Activated CD4-positive, alpha-beta T cell treated with anti-CD3 and anti-CD28 coated beads, Interleukin-10, Interleukin-2, amounts not matched to agents 100 ng/mL and 50 ng/mL, durations not matched to agents 16 hours and 8 hours (primary cell): ENCODE results near the gene ZNF765.
"Not testable (repeated sequence)": the region's sequence is repeated elsewhere in the genome, so short reads cannot be mapped to it uniquely, and the experiment has no call there.

Experiments
- DNase-seq: peaks from one replicate; pipeline ENCODE4 v3.0.0-alpha.2; 2020

The ZNF765 gene

GRCh38 chr19:53394974-53395839 is at the start of gene ZNF765:
Gene ZNF765 (plus strand): TSS chr19:53395149. CDS start chr19:53398016, 2,867 bp downstream.
- peak; percentile 95 for DNase-seq

GRCh38 chr19:53355739-53356138 is 39.2 kb upstream of the ZNF765 start:
- no peak for DNase-seq

- no peak for DNase-seq
Measured at GRCh38 chr19:53357821-53358581, 36.9 kb upstream of the ZNF765 start.

DNA sequence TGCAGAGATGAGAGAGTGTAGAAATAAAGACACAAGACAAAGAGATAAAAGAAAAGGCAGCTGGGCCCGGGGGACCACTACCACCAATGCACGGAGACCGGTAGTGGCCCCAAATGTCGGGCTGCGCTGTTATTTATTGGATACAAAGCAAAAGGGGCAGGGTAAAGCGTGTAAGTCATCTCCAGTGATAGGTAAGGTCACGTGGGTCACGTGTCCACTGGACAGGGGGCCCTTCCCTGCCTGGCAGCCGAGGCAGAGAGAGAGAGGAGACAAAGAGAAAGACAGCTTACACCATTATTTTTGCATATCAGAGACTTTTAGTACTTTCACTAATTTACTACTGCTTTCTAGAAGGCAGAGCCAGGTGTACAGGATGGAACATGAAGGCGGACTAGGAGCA is 34.9 kb upstream of the ZNF765 start:
- not testable (repeated sequence) for DNase-seq

- peak; percentile 90 for DNase-seq
Measured at GRCh38 chr19:53365134-53365898, 29.6 kb upstream of the ZNF765 start, which contains the start of gene ZNF525. Gene ZNF525 (plus strand): TSS chr19:53365705. CDS start chr19:53372282, 6,577 bp downstream.

GRCh38 chr19:53365899-53366493 is 29.0 kb upstream of the ZNF765 start:
- peak; percentile 27 for DNase-seq

- DNase-seq, result no peak
Measured at GRCh38 chr19:53372196-53372595, 22.8 kb upstream of the ZNF765 start.

DNA sequence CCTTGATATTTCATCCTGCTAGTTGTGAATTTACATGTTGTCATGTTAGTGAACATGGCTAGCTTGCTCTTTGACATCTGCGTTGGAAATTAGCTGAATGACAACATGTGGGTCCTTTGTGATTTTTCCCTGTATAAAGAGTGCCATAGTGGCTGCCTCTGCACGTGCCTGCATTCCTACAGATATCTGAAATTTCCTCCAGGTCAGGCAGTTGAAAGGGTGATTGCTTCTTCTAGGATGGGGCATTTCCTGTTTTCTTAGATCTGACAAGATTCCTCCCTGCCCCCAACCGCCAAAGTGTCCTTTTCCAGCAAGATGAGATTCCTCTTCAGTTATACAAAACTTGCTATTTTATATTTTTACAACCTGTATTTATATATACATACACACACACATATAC is 20.7 kb upstream of the ZNF765 start:
- DNase-seq, result no peak

DNA sequence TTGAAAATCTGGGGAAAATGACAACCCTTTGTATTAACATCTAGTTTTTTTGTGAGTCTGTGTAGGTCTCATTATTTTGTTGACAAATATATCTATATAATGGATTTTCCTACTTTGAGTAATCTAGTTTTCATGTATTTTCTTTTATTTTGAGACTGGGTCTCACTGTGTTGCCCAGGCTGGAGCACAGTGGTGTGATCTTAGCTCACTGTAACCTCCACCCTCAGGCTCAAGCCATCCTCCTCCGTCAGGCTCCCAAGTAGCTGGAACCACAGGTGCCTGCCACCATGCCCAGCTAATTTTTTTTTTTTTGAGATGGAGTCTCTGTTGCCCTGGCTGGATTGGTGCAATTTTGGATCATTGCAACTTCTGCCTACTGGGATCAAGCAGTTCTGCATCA is 20.2 kb upstream of the ZNF765 start:
- no peak for DNase-seq

DNA sequence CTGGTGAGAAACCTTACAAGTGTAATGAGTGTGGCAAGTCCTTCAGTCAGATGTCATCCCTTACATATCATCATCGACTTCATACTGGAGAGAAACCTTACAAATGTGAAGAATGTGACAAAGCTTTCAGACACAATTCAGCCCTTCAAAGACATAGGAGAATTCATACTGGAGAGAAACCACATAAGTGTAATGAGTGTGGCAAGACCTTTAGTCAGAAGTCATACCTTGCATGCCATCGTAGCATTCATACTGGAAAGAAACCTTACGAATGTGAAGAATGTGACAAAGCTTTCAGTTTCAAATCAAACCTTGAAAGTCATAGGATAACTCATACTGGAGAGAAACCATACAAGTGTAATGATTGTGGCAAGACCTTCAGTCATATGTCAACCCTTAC is 13.6 kb upstream of the ZNF765 start:
- DNase-seq, result no peak

- DNase-seq, result no peak
Measured at GRCh38 chr19:53388168-53388567, 6.8 kb upstream of the ZNF765 start.

GRCh38 chr19:53388904-53389303 is 6.0 kb upstream of the ZNF765 start:
- DNase-seq, result no peak

DNA sequence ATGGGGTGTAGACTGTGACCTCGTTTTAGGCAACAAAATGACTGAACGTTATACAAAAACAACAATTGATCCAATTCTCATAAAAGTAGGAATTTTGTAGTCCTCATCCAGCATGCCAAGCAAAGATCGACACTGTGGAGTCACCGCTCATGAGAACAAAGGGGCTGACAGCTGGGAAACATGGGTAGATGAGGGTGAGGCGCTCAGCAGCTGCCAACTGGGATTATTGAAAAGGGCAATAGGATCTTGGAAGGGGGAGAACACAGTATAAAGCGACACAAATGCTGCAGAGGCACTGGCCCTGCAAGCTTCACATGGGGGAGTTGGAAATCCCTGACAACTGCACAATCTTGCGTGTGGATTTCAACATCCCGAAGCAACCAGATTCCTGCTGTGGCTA is 5.4 kb upstream of the ZNF765 start:
- DNase-seq, result no peak

DNA sequence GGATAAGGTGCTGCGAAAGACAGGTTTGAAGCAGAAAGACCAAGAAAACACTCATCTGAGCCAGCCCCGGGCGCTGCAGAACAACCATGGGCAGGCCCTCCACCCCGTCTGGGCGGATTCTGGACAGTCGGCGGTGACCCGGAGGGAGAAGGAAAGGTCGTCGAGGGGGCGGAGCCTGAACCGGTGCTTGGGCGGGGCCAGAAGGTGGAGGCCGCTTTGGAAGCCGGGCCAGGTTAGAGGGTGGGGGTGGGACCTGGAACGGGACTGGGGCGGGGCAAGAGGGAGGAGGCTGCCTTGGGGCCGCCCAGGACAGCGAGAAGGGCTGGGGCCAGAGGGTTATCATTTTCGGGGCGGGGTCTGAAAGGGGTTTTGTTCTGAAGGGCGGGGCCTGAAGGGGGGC is 5.0 kb upstream of the ZNF765 start:
- no peak for DNase-seq

GRCh38 chr19:53394522-53394973 is 401 bp upstream of the ZNF765 start:
- DNase-seq, result no peak

GRCh38 chr19:53395840-53396524 is 1.0 kb downstream of the ZNF765 start:
- not testable (repeated sequence) for DNase-seq

DNA sequence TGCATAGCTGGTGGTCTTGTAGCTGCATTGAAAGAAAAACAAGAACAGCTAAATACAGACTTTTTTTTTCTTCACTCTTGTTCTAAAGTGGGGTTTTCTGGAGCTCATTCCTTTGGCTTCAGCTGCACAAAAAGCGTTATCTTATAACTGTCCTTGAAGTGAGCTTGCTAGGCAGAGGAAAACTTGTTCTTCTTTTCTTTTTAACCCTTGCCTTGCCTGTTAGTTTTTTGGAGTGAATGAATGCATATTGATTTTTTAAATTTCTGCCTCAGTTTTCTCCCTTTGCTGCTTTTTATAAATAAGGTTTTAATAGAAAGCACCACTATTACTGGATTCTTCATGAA is 1.5 kb downstream of the ZNF765 start:
- no peak for DNase-seq

DNA sequence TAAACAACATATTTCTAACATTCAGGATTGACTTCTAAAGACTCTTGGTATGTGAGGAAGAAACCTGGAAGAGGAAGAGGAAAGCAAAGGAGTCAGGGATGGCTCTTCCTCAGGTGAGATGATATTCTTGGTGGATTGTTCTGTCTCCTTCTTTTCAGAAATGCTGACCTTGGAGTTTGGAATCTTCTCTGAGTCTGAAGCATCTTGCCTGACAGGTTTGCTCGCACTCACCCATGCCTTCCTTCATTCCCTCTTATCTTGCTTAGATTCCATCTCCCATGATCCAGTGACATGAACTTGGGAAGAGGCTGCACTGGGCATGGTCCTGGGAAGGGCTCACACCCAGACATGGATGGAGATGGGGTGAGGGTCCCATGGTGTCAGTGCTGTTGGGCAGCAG is 3.0 kb downstream of the ZNF765 start:
- DNase-seq, result not testable (repeated sequence)

DNA sequence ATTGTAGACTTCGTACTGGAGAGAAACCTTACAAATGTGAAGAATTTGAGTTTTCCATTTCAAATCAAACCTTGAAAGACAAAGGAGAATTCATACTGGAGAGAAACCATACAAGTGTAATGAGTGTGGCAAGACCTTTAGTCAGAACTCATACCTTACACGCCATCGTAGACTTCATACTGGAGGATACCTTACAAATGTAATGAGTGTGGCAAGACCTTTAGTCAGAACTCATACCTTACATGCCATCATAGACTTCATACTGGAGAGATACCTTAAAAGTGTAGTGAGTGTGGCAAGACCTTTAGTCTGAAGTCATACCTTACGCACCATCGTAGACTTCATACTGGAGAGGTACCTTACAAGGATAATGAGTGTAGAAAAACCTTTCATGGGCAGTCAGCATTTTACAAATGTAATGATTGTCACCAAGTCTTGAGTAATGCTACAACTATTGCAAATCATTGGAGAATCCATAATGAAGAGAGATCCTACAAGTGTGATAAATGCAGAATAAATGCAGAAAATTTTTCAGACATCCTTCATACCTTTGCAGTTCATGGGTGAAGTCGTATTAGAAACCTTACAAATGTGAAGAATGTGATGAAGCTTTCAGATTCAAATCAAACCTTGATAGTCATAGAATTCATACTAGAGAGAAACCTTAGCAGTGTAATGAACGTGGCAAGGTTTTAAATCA is 14.7 kb downstream of the ZNF765 start:
- DNase-seq, result no peak

DNA sequence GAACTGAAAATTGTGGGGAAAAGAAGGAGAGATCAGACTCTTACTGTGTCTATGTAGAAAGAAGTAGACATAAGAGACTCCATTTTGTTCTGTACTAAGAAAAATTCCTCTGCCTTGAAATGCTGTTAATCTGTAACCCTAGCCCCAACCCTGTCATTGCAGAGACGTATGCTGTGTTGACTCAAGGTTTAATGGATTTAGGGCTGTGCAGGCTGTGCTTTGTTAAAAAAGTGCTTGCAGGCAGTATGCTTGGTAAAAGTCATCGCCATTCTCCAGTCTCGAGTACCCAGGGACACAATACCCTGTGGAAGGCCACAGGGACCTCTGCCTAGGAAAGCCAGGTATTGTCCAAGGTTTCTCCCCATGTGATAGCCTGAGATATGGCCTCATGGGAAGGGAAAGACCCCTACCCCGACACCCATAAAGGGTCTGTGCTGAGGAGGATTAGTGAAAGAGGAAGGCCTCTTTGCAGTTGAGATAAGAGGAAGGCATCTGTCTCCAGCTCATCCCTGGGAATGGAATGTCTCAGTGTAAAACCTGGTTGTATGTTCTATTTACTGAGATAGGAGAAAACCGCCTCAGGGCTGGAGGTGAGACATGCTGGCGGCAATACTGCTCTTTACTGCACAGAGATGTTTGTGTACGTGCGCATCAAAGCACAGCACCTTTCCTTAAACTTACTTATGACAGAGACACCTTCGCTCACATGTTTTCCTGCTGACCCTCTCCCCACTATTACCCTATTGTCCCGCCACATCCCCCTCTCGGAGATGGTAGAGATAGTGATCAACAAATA is 25.8 kb downstream of the ZNF765 start:
- not testable (repeated sequence) for DNase-seq

- no peak for DNase-seq
Measured at GRCh38 chr19:53422551-53422950, 27.6 kb downstream of the ZNF765 start.
